ENCODE results near the gene TAF13.

- TF ChIP-seq CTCF (IDR thresholded peaks at IDR 0.05; ENCODE audit: low read depth, low read length) (no peak), EZH2phosphoT487 (IDR thresholded peaks at IDR 0.05; ENCODE audit: low read depth) (no peak)
Measured at GRCh38 chr1:109083923-109084322, 8.1 kb upstream of the TAF13 start.

Measured in OCI-LY3 (cell line).